HS-27A (cell line): Measurements from ENCODE around the gene NKIRAS2.

Experiments
- DNase-seq: peaks from one replicate; pipeline ENCODE4 v3.0.0-alpha.2; 2012; ENCODE audit warnings: low read depth, missing footprints

NKIRAS2 gene

DNA sequence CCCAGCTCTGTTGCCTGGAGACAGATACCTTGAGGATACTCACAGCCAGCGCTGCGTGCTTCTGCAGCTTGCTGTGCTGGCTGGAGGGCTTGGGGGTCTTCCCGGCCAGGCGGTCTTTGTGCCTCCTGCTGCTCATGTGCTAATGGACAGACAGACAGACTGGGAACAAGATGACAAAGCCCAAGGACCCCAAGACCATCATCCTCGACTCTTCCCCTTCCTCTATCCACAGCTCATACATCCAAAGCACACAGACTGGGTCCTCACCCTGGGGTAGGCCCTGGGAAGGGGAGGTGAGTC is 7.7 kb downstream of the NKIRAS2 start:
- no peak for DNase-seq

DNA sequence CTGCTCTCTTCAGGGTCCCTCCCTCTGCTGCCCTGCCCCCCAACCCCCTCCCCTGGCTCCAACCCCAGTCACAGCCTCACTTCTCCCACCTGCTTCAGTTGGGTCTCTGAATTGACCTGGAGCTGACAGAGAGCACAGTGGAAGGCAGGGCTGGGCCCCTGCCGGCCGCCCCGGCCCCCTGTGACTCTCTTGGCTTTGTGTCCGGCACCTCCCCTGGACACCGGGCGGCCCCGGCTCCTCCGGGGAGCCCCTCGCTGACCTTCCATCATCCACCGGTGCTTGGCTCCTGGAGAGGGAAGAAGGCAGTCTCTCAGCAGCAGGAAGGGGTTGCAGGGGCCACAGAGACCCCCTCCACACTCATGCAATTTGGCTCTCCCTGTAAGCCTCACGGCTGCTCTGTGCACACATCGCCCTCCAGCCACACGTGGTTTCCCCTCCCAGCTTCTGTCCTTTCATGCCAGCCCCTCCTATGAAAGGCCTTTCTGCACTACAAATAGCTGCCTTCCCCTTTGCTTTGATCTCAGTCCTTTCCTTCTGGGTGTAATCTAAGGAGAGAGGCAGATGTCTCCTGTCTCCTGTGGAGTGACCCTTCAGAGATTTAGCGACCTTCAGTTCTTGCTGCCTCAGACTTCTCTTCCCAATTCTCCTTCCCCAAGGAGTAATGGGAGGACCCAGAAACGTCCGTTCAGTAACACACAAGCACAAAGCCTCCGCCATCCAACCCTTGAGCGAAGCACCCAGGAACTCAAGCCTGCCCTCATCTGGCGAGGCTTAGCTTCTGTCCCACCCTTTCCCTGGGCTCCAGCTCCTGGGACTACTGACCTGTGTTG is 8.3 kb downstream of the NKIRAS2 start:
- DNase-seq, result no peak

DNA sequence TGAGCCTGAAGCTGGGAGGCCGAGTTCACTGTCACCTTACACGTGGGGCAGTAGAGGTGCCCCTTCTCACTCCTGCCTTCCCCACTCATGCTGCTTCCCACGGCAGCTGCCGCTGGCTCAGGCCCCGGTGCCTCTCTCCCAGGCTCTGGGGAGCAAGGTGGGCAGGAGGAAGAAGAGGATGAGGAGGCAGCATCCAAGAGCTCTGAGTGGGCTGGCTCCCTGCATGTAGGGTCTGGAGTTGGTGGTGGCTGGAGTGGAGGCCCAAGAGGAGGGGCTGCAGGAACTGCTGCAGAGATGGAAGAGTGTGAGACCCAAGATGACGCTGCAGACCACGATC is 8.9 kb downstream of the NKIRAS2 start:
- no peak for DNase-seq

- DNase-seq, result no peak
Measured at GRCh38 chr17:42031584-42031983, 11.7 kb downstream of the NKIRAS2 start.

GRCh38 chr17:42034059-42034458 is 14.2 kb downstream of the NKIRAS2 start:
- no peak for DNase-seq

DNA sequence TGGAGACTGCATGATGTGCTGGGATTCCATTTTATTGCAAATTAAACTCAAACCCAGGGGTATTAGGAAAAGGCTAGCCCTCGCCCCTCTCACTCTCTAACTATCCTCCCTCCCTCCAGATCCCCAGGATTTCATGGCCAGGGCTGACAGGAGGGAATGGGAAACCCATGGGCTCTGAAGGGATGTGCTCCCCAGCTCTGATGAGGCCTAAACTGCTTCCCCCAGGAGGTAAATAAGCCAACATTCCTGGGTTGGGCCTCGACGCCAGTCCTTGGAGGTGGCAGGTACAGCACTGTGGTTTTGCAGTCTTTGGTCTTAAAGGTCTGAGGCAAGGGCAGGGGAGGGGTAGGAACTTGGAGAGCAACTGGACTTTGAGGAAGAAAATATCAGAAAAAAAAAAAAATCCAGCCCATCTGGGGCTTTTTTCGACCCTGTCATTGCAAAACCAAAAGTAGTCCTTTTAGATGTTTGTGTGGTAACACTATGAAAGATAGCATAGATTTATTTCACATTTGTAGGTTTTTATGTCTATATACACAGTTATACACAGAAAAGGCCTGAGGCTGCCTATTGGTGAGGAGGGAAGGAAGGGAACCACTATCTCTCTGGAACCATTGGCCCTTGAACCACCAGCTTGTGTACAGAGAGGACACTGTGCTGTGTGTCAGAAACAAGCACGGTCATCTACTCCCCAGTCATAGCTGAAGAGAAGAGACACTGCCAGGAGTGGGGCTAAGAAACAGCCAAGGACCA is 18.5 kb downstream of the NKIRAS2 start:
- no peak for DNase-seq

GRCh38 chr17:42039794-42040763 is 20.2 kb downstream of the NKIRAS2 start:
- no peak for DNase-seq

GRCh38 chr17:42040818-42041217 is 20.9 kb downstream of the NKIRAS2 start:
- DNase-seq, result no peak

DNA sequence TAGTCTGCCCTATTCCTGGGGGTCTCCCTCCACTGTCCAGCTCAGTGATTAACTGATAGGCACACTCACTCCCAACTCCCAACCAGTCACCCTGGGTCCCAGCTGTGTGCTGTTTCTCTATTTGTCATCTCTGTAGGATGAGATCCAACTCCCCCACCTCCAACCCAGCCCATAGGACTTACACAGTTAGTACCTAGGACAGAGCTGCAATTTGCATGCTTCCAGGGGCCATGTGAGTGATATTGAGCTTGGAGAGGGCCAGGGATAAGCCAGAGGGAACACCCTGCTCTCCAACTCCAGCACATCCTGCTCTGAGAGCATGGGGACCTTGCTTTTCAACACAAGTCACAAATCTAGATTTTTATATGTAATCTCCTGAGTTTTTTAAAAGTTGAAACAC is 21.7 kb downstream of the NKIRAS2 start:
- DNase-seq, result no peak

- DNase-seq, result no peak
Measured at GRCh38 chr17:42042598-42043319, 22.9 kb downstream of the NKIRAS2 start.

DNA sequence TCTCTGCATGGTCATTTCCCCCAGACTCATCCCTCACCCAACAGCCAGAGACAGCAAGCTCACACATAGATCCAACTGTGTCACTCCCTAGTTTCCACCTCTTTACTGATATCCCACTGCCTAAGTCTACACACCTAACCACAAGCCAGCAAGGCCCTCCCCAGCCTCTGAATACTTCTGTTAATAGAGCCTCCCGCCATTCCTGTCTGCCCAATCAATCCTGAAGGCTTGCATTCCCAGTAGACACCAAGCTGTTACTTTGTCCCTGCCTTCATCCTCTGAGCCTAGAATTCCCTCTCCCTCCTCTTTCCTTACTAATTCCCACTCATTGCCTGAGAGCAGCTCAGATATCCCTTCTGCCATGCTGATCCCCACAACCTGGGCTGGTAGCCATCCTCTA is 25.8 kb downstream of the NKIRAS2 start:
- DNase-seq, result no peak

DNA sequence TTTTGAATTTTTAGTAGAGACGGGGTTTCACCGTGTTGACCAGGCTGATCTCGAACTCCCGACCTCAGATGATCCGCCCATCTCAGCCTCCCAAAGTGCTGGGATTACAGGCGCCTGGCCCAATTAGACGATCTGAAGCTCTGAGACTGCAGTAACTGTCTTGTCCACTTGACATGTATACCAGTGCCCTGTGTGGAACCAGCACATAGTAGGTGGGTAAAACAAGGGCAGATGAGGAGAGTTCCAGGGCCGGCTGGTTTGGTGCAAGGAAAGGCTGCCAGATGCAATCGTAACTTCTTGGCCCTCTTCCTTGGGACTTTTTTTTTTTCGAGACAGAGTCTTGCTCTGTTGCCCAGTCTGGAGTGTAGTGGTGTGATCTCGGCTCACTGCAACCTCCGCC is 27.5 kb downstream of the NKIRAS2 start:
- DNase-seq, result no peak

DNA sequence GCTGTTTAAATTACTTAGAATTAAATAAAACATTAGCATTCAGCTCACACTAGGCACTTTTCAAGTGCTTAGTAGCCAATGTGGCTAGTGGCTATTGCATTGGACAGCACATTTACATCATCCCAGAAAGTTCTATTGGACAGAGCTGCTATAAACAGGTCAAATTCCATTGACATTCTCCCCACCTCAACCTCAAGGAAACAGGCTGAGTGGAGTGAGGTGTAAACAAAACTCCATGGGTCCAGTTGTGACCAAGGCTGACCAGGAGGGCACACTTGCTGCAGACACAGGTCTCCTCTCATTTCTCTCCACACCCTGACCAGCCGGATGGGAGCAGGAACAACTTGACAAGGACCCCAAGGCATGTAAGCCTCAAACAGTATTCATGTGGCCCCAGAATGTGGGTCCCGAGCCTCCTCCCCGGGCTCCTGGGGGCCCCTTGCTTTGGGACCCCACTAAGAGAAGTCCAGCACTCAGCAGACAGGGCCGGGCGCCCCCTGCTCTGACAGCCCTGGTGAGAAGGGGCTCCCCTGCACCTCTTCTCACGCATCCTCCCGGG is 30.0 kb downstream of the NKIRAS2 start:
- no peak for DNase-seq

DNA sequence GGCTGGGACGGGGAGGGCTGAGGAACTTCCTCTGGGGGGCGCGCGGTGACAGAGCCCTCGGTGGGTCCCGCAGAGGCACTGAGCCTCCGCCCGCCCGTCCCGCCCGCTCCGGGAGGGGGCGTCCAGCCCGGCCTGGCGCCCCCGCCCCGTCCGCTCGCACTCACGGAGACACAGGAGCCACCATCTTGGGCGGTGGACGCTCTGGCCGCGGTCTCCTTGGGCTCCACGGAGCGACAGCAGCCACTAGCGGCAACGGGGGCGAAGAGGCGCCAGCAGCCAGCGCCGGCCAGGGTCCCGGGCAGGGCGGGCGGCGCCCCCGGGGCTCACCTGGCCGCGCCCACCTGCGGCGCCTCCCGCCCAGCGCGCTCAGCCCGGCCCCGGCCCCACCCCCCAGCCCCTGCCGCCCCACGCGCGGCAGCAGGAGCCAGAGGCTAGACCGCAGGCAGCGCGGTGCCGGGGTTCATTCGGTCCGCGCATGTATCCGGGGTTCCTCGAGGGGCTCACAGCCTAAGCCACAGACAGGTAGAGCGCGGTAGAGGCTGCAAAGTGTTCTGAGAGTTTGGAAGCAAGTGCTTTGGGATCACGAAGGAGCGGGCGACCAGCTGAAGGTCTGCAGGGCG is 30.6 kb downstream of the NKIRAS2 start, which contains the start of gene C17orf113:
TSS of gene C17orf113 (minus strand) at position 209 of the 620 bp plus-strand sequence. CDS start 7,225 bp downstream, outside the sequence.
- no peak for DNase-seq

DNA sequence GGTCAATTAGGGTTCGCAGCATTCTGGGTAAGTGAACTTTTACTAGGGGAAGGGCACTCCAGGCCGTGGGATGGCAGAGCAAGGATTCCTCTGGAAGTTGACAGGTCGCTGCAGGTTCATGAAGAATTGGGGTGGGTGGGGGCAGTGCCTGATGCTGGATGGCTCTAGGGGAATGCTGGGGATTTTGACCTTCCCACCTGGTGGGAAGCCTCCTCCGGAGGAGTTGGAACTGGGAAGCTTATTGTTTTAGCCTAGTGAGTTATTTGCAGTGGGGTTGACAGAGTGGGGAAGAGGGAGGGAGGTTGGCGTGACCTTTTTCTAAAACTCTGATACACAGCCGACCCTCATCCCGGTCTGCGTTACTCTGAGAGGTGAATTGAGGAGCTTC is 31.1 kb downstream of the NKIRAS2 start:
- no peak for DNase-seq

GRCh38 chr17:42051645-42052044 is 31.8 kb downstream of the NKIRAS2 start:
- DNase-seq, result no peak

GRCh38 chr17:42052346-42052877 is 32.5 kb downstream of the NKIRAS2 start:
- no peak for DNase-seq

DNA sequence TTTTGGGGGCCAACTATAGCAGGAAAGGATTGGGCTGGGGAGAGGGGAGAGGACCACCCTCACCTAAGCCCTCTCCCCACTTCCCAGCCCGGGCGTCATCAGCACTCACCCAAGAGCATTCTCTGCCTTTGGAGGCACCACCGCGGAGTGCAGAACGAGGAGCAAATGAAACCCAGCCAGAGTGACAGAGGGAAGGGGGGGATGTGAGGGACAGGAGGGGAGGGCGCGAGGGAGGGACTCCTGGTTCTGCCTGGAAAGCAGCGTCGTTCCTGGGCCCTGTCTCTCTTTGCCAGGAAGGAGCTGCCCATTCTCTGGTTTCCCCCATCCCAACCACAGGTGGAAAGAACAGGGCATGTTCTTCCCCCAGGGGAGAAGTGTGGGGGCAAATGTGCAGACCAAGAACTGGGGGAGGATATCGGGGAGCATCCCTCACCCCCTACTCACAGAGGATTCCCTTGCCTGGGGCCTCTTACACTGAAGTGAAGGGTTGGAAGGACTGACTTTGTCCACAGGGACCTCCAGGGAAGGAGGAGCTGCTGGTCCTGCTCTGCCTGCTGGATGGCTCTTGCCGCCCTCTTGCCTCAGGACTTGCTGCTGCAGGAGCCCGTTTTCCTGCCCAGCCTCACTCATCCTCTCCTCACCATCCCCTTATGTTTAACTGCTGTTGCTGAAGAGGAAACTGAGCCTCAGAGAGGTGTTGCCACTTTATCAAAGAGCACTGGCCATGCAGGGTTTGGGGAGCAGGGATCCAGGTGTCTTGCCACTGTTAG is 34.0 kb downstream of the NKIRAS2 start:
- DNase-seq, result no peak

GRCh38 chr17:42055027-42055426 is 35.1 kb downstream of the NKIRAS2 start:
- DNase-seq, result no peak

DNA sequence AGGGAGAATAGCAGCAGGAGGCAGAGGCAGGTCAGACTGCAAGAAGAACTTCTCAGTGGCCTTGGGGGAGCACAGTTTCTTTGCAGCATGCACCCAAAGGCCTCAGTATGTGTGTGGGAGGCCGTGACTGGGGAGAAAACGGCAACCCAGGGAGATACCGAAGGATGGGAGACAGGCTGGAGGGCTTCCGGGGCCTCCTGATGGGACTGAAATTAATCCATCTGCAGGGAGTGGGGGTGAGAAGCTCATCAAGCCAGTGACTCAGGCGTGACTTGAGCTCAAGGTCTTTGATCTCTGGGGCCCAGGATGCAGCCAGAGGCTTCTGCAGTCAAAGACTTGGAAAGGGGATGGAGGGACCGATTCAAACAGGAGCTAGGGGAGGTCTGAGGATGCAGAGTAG is 35.6 kb downstream of the NKIRAS2 start:
- DNase-seq, result no peak
